Progenitor cell of endocrine pancreas (in vitro differentiated cells): Measurements from ENCODE around the gene CASP8AP2. TPM values are rescaled to one million over a fixed set of nuclear protein-coding genes. Genes with fewer than 3 reads are reported as not detected.

Source experiments
- DNase-seq: peaks from one replicate; pipeline ENCODE4 v3.0.0; 2021; ENCODE audit warnings: low spot score; ENCODE audit not compliant: unreplicated experiment
- H3K27ac Mint-ChIP-seq: 2 replicates; pipeline ENCODE4 v1.8.0; 2021; ENCODE audit warnings: mild to moderate bottlenecking, moderate library complexity, mixed read lengths
- H3K27me3 Mint-ChIP-seq: 2 replicates; pipeline ENCODE4 v1.8.0; 2021; ENCODE audit warnings: mixed read lengths
- H3K36me3 Mint-ChIP-seq: 2 replicates; pipeline ENCODE4 v1.8.0; 2022; ENCODE audit warnings: mixed read lengths; ENCODE audit not compliant: insufficient read depth
- H3K4me1 Mint-ChIP-seq: 2 replicates; pipeline ENCODE4 v1.8.0; 2021; ENCODE audit warnings: low read depth, mixed read lengths
- H3K4me3 Mint-ChIP-seq: 2 replicates; pipeline ENCODE4 v1.8.0; 2021; ENCODE audit warnings: low read depth, mild to moderate bottlenecking, moderate library complexity, mixed read lengths
- H3K9me3 Mint-ChIP-seq: 2 replicates; pipeline ENCODE4 v1.8.0; 2021; ENCODE audit warnings: low read depth, mixed read lengths
- CTCF ChIP-seq: fragments of 200-600 bp; sonication (generic); IDR thresholded peaks from one replicate; pipeline ENCODE4 v1.5.0; 2021; ENCODE audit warnings: antibody characterized with exemption, mild to moderate bottlenecking; ENCODE audit not compliant: unreplicated experiment
- total RNA-seq: library from RNA; stranded (reverse); gene quantifications from 2 replicates; pipeline ENCODE4 v1.2.1, GENCODE V29; 2021

CASP8AP2 gene
- total RNA-seq, 1 donor from 2014 or later, result 31.9 TPM

GRCh38 chr6:89786970-89787369, 42.7 kb upstream of the CASP8AP2 start:
- Mint-ChIP-seq H3K4me1 (peaks cover 12% of the 10 kb centered on the region), H3K27ac (no peak overlapping the region), H3K36me3 (peaks cover 41% of the 10 kb centered on the region), H3K9me3 (peaks cover 7% of the 10 kb centered on the region), H3K4me3 (no peak overlapping the region), H3K27me3 (no peaks in the 10 kb centered on the region)
- no peak for DNase-seq
- TF ChIP-seq CTCF, result no peak

GRCh38 chr6:89787660-89788328, 41.9 kb upstream of the CASP8AP2 start:
- Mint-ChIP-seq H3K27me3 (no peaks in the 10 kb centered on the region), H3K27ac (peak overlapping the region; percentile 17), H3K9me3 (peaks cover 7% of the 10 kb centered on the region), H3K36me3 (peaks cover 38% of the 10 kb centered on the region), H3K4me1 (peaks cover 12% of the 10 kb centered on the region), H3K4me3 (no peak overlapping the region)
- TF ChIP-seq CTCF, result no peak
- DNase-seq, result no peak

GRCh38 chr6:89789980-89790379, 39.7 kb upstream of the CASP8AP2 start:
- no peak overlapping the region for H3K27ac Mint-ChIP-seq
- no peak for TF ChIP-seq CTCF
- H3K36me3 Mint-ChIP-seq, result peaks cover 26% of the 10 kb centered on the region
- H3K4me3 Mint-ChIP-seq, result no peak overlapping the region
- H3K9me3 Mint-ChIP-seq, result no peaks in the 10 kb centered on the region
- DNase-seq, result no peak
- H3K27me3 Mint-ChIP-seq, result no peaks in the 10 kb centered on the region
- H3K4me1 Mint-ChIP-seq, result peaks cover 12% of the 10 kb centered on the region

GRCh38 chr6:89790403-89790802, 39.3 kb upstream of the CASP8AP2 start:
- H3K9me3 Mint-ChIP-seq, result no peaks in the 10 kb centered on the region
- H3K4me1 Mint-ChIP-seq, result peaks cover 12% of the 10 kb centered on the region
- peaks cover 21% of the 10 kb centered on the region for H3K36me3 Mint-ChIP-seq
- H3K4me3 Mint-ChIP-seq, result no peak overlapping the region
- H3K27me3 Mint-ChIP-seq, result no peaks in the 10 kb centered on the region
- no peak overlapping the region for H3K27ac Mint-ChIP-seq
- no peak for TF ChIP-seq CTCF
- DNase-seq, result no peak

- DNase-seq, result no peak
- Mint-ChIP-seq H3K27me3 (no peaks in the 10 kb centered on the region), H3K36me3 (peaks cover 18% of the 10 kb centered on the region), H3K4me3 (no peak overlapping the region), H3K27ac (no peak overlapping the region), H3K4me1 (peaks cover 3% of the 10 kb centered on the region), H3K9me3 (no peaks in the 10 kb centered on the region)
- TF ChIP-seq CTCF, result peak; percentile 54
Measured at GRCh38 chr6:89792881-89793280, 36.8 kb upstream of the CASP8AP2 start.
